ENCODE data around the gene MCF2L. TPM values are rescaled to one million over a fixed set of nuclear protein-coding genes. Genes with fewer than 3 reads are reported as not detected.

Gene MCF2L
- total and polyA plus RNA-seq, 7 experiments from 2014 or later: 0.51 to 32.6 (median 19.7) TPM

- Mint-ChIP-seq H3K36me3 (peaks cover 2 to 25% (median 14%) of the 10 kb centered on the region in 5 donors), H3K9me3 (peaks cover 0 to 6% (median 0%) of the 10 kb centered on the region in 11 donors), H3K4me1 (peaks cover 9 to 45% (median 33%) of the 10 kb centered on the region in 7 donors), H3K4me3 (no peak overlapping the region), H3K27me3 (peaks cover 0 to 26% (median 0%) of the 10 kb centered on the region in 5 donors), H3K27ac (no peak overlapping the region)
- no peak for ATAC-seq
- H3K36me3 ChIP-seq (ENCODE audit: control insufficient read depth in 2 of 3, insufficient read depth in 3 of 3, low read length in 3 of 3): peaks cover 0 to 3% (median 0%) of the 10 kb centered on the region in 3 experiments
- peaks cover 10 to 14% of the 10 kb centered on the region in 2 donors for H3K4me1 ChIP-seq (ENCODE audit: control insufficient read depth in 2 of 2, insufficient read depth in 2 of 2, low read length in 2 of 2)
- ChIA-PET POLR2A (interaction anchor here (0.8 kb wide), 1 partner anchor 17 kb away, joined by 3 read pairs; no protein-coding TSS in a partner anchor), CTCF (no interaction called here)
- intact Hi-C loops (cut with micrococcal nuclease): no loop called here
- H3K4me3 ChIP-seq (ENCODE audit: low read length): no peak overlapping the region
- DNase-seq: no peak
- H3K27me3 ChIP-seq (ENCODE audit: control insufficient read depth in 2 of 2, insufficient read depth in 2 of 2, low read length in 2 of 2): no peaks in the 10 kb centered on the region
- no peaks in the 10 kb centered on the region for H3K9me3 ChIP-seq (ENCODE audit: control insufficient read depth in 2 of 3, low read length in 3 of 3)
- H3K27ac ChIP-seq (ENCODE audit: low read depth, low read length): no peak overlapping the region
These were observed 4.0 kb downstream of the MCF2L start for GRCh38 chr13:112972867-112973576.

- Mint-ChIP-seq H3K9me3 (peaks cover 0 to 6% (median 0%) of the 10 kb centered on the region in 11 donors), H3K36me3 (peaks cover 0 to 25% (median 14%) of the 10 kb centered on the region in 5 donors), H3K27ac (no peak overlapping the region), H3K27me3 (peaks cover 0 to 23% (median 0%) of the 10 kb centered on the region in 5 donors), H3K4me3 (no peak overlapping the region), H3K4me1 (peaks cover 6 to 43% (median 30%) of the 10 kb centered on the region in 7 donors)
- no peak overlapping the region for H3K27ac ChIP-seq (ENCODE audit: low read depth, low read length)
- intact Hi-C loops (cut with micrococcal nuclease): no loop called here
- no peak for ATAC-seq
- H3K27me3 ChIP-seq (ENCODE audit: control insufficient read depth in 2 of 2, insufficient read depth in 2 of 2, low read length in 2 of 2): no peaks in the 10 kb centered on the region
- H3K4me3 ChIP-seq (ENCODE audit: low read length): no peak overlapping the region
- peaks cover 10 to 14% of the 10 kb centered on the region in 2 donors for H3K4me1 ChIP-seq (ENCODE audit: control insufficient read depth in 2 of 2, insufficient read depth in 2 of 2, low read length in 2 of 2)
- peaks cover 0 to 3% (median 0%) of the 10 kb centered on the region in 3 experiments for H3K36me3 ChIP-seq (ENCODE audit: control insufficient read depth in 2 of 3, insufficient read depth in 3 of 3, low read length in 3 of 3)
- H3K9me3 ChIP-seq (ENCODE audit: control insufficient read depth in 2 of 3, low read length in 3 of 3): no peaks in the 10 kb centered on the region
- POLR2A ChIA-PET: no interaction called here
- DNase-seq: no peak
- CTCF ChIA-PET: no interaction called here
These were observed 4.5 kb downstream of the MCF2L start for GRCh38 chr13:112973577-112973951.

GRCh38 chr13:112974125-112974524 lies 5.1 kb downstream of the MCF2L start:
- intact Hi-C loops (cut with micrococcal nuclease): no loop called here

GRCh38 chr13:112974671-112975070 lies 5.7 kb downstream of the MCF2L start:
- Mint-ChIP-seq H3K9me3 (peaks cover 0 to 6% (median 0%) of the 10 kb centered on the region in 11 donors), H3K4me1 (peaks cover under 1 to 36% (median 27%) of the 10 kb centered on the region in 7 donors), H3K27ac (no peak overlapping the region), H3K27me3 (peaks cover 0 to 17% (median 0%) of the 10 kb centered on the region in 5 donors), H3K36me3 (peaks cover 0 to 25% (median 10%) of the 10 kb centered on the region in 5 donors), H3K4me3 (no peak overlapping the region)
- Histone ChIP-seq H3K9me3 (ENCODE audit: control insufficient read depth in 2 of 3, low read length in 3 of 3) (no peaks in the 10 kb centered on the region), H3K4me1 (ENCODE audit: control insufficient read depth in 2 of 2, insufficient read depth in 2 of 2, low read length in 2 of 2) (peaks cover 5 to 11% of the 10 kb centered on the region in 2 donors), H3K27ac (ENCODE audit: low read depth, low read length) (no peak overlapping the region), H3K36me3 (ENCODE audit: control insufficient read depth in 2 of 3, insufficient read depth in 3 of 3, low read length in 3 of 3) (peaks cover 0 to 3% (median 0%) of the 10 kb centered on the region in 3 experiments), H3K4me3 (ENCODE audit: low read length) (no peak overlapping the region), H3K27me3 (ENCODE audit: control insufficient read depth in 2 of 2, insufficient read depth in 2 of 2, low read length in 2 of 2) (no peaks in the 10 kb centered on the region)
- DNase-seq (no peak), ATAC-seq (no peak)
- CTCF ChIA-PET: no interaction called here
- intact Hi-C loops (cut with micrococcal nuclease): no loop called here
- POLR2A ChIA-PET: no interaction called here

More at GRCh38 chr13:112974125-112974524, 5.1 kb downstream of the MCF2L start:
- H3K4me3 Mint-ChIP-seq: no peak overlapping the region
- CTCF ChIA-PET: no interaction called here
- no peak overlapping the region for H3K27ac Mint-ChIP-seq
- Histone ChIP-seq H3K27me3 (ENCODE audit: control insufficient read depth in 2 of 2, insufficient read depth in 2 of 2, low read length in 2 of 2) (no peaks in the 10 kb centered on the region), H3K9me3 (ENCODE audit: control insufficient read depth in 2 of 3, low read length in 3 of 3) (no peaks in the 10 kb centered on the region), H3K4me3 (ENCODE audit: low read length) (no peak overlapping the region), H3K4me1 (ENCODE audit: control insufficient read depth in 2 of 2, insufficient read depth in 2 of 2, low read length in 2 of 2) (peaks cover 10 to 14% of the 10 kb centered on the region in 2 donors), H3K36me3 (ENCODE audit: control insufficient read depth in 2 of 3, insufficient read depth in 3 of 3, low read length in 3 of 3) (peaks cover 0 to 3% (median 0%) of the 10 kb centered on the region in 3 experiments), H3K27ac (ENCODE audit: low read depth, low read length) (no peak overlapping the region)
- H3K27me3 Mint-ChIP-seq: peaks cover 0 to 23% (median 0%) of the 10 kb centered on the region in 5 donors
- H3K4me1 Mint-ChIP-seq: peaks cover 6 to 41% (median 33%) of the 10 kb centered on the region in 7 donors
- POLR2A ChIA-PET: no interaction called here
- H3K9me3 Mint-ChIP-seq: peaks cover 0 to 6% (median 0%) of the 10 kb centered on the region in 11 donors
- no peak for ATAC-seq
- H3K36me3 Mint-ChIP-seq: peaks cover 0 to 25% (median 13%) of the 10 kb centered on the region in 5 donors
- no peak for DNase-seq

GRCh38 chr13:112975401-112975939 lies 6.5 kb downstream of the MCF2L start:
- H3K9me3 Mint-ChIP-seq: peaks cover 0 to 6% (median 0%) of the 10 kb centered on the region in 11 donors
- Histone ChIP-seq H3K36me3 (ENCODE audit: control insufficient read depth in 2 of 3, insufficient read depth in 3 of 3, low read length in 3 of 3) (peaks cover 0 to 3% (median 0%) of the 10 kb centered on the region in 3 experiments), H3K27me3 (ENCODE audit: control insufficient read depth in 2 of 2, insufficient read depth in 2 of 2, low read length in 2 of 2) (no peaks in the 10 kb centered on the region), H3K9me3 (ENCODE audit: control insufficient read depth in 2 of 3, low read length in 3 of 3) (no peaks in the 10 kb centered on the region), H3K27ac (ENCODE audit: low read depth, low read length) (no peak overlapping the region), H3K4me3 (ENCODE audit: low read length) (no peak overlapping the region), H3K4me1 (ENCODE audit: control insufficient read depth in 2 of 2, insufficient read depth in 2 of 2, low read length in 2 of 2) (peaks cover 0 to 3% of the 10 kb centered on the region in 2 donors)
- intact Hi-C loops (cut with micrococcal nuclease): no loop called here
- peaks cover 0 to 9% (median 0%) of the 10 kb centered on the region in 5 donors for H3K27me3 Mint-ChIP-seq
- no peak for DNase-seq
- H3K27ac Mint-ChIP-seq: peak overlapping the region in 1 of 9 donors; percentile 57
- no peak overlapping the region for H3K4me3 Mint-ChIP-seq
- ChIA-PET POLR2A (no interaction called here), CTCF (no interaction called here)
- ATAC-seq: no peak
- peaks cover 0 to 28% (median 19%) of the 10 kb centered on the region in 7 donors for H3K4me1 Mint-ChIP-seq
- H3K36me3 Mint-ChIP-seq: peaks cover 0 to 25% (median 10%) of the 10 kb centered on the region in 5 donors

- Mint-ChIP-seq H3K9me3 (peaks cover 0 to 6% (median 0%) of the 10 kb centered on the region in 11 donors), H3K4me1 (peaks cover 0 to 21% (median 15%) of the 10 kb centered on the region in 7 donors), H3K27me3 (peaks cover 0 to 5% (median 0%) of the 10 kb centered on the region in 5 donors), H3K27ac (no peak overlapping the region), H3K36me3 (peaks cover 0 to 25% (median 10%) of the 10 kb centered on the region in 5 donors), H3K4me3 (no peak overlapping the region)
- no peak for DNase-seq
- Histone ChIP-seq H3K27me3 (ENCODE audit: control insufficient read depth in 2 of 2, insufficient read depth in 2 of 2, low read length in 2 of 2) (no peaks in the 10 kb centered on the region), H3K4me1 (ENCODE audit: control insufficient read depth in 2 of 2, insufficient read depth in 2 of 2, low read length in 2 of 2) (no peaks in the 10 kb centered on the region), H3K9me3 (ENCODE audit: control insufficient read depth in 2 of 3, low read length in 3 of 3) (no peaks in the 10 kb centered on the region), H3K4me3 (ENCODE audit: low read length) (no peak overlapping the region), H3K27ac (ENCODE audit: low read depth, low read length) (no peak overlapping the region), H3K36me3 (ENCODE audit: control insufficient read depth in 2 of 3, insufficient read depth in 3 of 3, low read length in 3 of 3) (peaks cover 0 to 3% (median 0%) of the 10 kb centered on the region in 3 experiments)
- intact Hi-C loops (cut with micrococcal nuclease): no loop called here
- ATAC-seq: no peak
- CTCF ChIA-PET: no interaction called here
- POLR2A ChIA-PET: no interaction called here
These were observed 7.5 kb downstream of the MCF2L start for GRCh38 chr13:112976526-112976925.

All from naive thymus-derived CD4-positive, alpha-beta T cell (primary cell).